ENCODE results near the gene ADAM29. TPM values are rescaled to one million over a fixed set of nuclear protein-coding genes. Genes with fewer than 3 reads are reported as not detected.

The ADAM29 gene
- total and polyA plus RNA-seq, 2 of the 4 experiments (the other 2 are of a cell fraction), result not detected

DNA sequence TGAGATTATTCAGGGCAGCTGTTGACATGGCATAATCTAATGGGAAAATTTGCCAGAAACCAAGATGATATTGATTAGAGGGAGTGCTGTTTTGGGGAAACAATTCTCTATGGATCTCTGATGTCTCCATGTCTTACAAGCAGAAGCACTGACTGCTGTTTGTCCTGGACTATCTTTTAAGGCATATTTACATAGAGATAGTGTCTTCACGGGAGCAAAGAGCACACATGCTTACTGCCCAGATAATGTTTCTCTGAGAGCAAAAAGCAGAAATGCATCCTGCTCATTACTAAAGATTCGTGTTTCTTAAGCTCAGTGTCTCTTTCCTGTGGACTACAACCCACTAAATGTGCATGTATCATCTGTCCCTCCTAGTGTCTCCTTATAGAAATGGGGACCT, 47.8 kb upstream of the ADAM29 start:
- no TSS peak for BruUV-seq (replicated peaks)
- in situ Hi-C loops (cut with MboI; ENCODE audit: low sequenced_read_pairs), result no loop called here

More for the DNA sequence above, 47.8 kb upstream of the ADAM29 start:
- no peak overlapping the region for H3K4me3 ChIP-seq (ENCODE audit: insufficient read depth, low read depth, low read length)
- H4K20me1 ChIP-seq (ENCODE audit: insufficient read depth, low read length), result no peaks in the 10 kb centered on the region
- CTCF ChIA-PET, result no interaction called here
- no peak overlapping the region for H2AFZ ChIP-seq (replicated peaks; ENCODE audit: low read length, poor library complexity)
- H3K27ac ChIP-seq (ENCODE audit: insufficient read depth, low read length), result no peak overlapping the region
- H2BK15ac ChIP-seq (ENCODE audit: low read depth, low read length), result no peak overlapping the region
- H3K4ac ChIP-seq (ENCODE audit: low read depth, low read length), result no peak overlapping the region
- TF ChIP-seq CEBPB (IDR thresholded peaks at IDR 0.05; ENCODE audit: low read depth, low read length) (no peak), SMC3 (IDR thresholded peaks at IDR 0.05; ENCODE audit: low read depth, low read length) (no peak), RFX5 (IDR thresholded peaks at IDR 0.05; ENCODE audit: low read depth, low read length) (no peak), BHLHE40 (IDR thresholded peaks at IDR 0.05; ENCODE audit: low read depth, low read length) (no peak), NFE2L2 (IDR thresholded peaks at IDR 0.05; ENCODE audit: low read depth, low read length) (no peak), RAD21 (IDR thresholded peaks at IDR 0.05; ENCODE audit: low read length) (no peak), MAFK (IDR thresholded peaks at IDR 0.05; ENCODE audit: low read depth, low read length) (no peak), FOS (IDR thresholded peaks at IDR 0.05; ENCODE audit: low read depth, low read length) (no peak), POLR2A (IDR thresholded peaks at IDR 0.05; ENCODE audit: low read depth, low read length) (no peak), RCOR1 (IDR thresholded peaks at IDR 0.05; ENCODE audit: insufficient replicate concordance, low read length) (no peak), MXI1 (IDR thresholded peaks at IDR 0.05; ENCODE audit: borderline replicate concordance, low read depth, low read length) (no peak), CHD1 (IDR thresholded peaks at IDR 0.05; ENCODE audit: low read depth, low read length) (no peak), MAZ (IDR thresholded peaks at IDR 0.05; ENCODE audit: borderline replicate concordance, low read depth, low read length) (no peak)
- TF ChIP-seq, protein P1, sequence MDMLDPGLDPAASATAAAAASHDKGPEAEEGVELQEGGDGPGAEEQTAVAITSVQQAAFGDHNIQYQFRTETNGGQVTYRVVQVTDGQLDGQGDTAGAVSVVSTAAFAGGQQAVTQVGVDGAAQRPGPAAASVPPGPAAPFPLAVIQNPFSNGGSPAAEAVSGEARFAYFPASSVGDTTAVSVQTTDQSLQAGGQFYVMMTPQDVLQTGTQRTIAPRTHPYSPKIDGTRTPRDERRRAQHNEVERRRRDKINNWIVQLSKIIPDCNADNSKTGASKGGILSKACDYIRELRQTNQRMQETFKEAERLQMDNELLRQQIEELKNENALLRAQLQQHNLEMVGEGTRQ (IDR thresholded peaks at IDR 0.05; ENCODE audit: low read depth, low read length), result no peak
- TF ChIP-seq, protein P2, sequence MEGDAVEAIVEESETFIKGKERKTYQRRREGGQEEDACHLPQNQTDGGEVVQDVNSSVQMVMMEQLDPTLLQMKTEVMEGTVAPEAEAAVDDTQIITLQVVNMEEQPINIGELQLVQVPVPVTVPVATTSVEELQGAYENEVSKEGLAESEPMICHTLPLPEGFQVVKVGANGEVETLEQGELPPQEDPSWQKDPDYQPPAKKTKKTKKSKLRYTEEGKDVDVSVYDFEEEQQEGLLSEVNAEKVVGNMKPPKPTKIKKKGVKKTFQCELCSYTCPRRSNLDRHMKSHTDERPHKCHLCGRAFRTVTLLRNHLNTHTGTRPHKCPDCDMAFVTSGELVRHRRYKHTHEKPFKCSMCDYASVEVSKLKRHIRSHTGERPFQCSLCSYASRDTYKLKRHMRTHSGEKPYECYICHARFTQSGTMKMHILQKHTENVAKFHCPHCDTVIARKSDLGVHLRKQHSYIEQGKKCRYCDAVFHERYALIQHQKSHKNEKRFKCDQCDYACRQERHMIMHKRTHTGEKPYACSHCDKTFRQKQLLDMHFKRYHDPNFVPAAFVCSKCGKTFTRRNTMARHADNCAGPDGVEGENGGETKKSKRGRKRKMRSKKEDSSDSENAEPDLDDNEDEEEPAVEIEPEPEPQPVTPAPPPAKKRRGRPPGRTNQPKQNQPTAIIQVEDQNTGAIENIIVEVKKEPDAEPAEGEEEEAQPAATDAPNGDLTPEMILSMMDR (conservative IDR thresholded peaks at IDR 0.05; ENCODE audit: low read depth, low read length), result no peak
- TF ChIP-seq, protein P3, sequence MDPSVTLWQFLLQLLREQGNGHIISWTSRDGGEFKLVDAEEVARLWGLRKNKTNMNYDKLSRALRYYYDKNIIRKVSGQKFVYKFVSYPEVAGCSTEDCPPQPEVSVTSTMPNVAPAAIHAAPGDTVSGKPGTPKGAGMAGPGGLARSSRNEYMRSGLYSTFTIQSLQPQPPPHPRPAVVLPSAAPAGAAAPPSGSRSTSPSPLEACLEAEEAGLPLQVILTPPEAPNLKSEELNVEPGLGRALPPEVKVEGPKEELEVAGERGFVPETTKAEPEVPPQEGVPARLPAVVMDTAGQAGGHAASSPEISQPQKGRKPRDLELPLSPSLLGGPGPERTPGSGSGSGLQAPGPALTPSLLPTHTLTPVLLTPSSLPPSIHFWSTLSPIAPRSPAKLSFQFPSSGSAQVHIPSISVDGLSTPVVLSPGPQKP (IDR thresholded peaks at IDR 0.05; ENCODE audit: borderline replicate concordance, low read depth, low read length), result no peak
- H3K4me2 ChIP-seq (ENCODE audit: low read depth, low read length), result no peak overlapping the region
- H3K56ac ChIP-seq (ENCODE audit: extremely low read depth, insufficient read depth, low read length), result no peak overlapping the region
- H4K5ac ChIP-seq (ENCODE audit: low read depth, low read length), result no peak overlapping the region
- no peak overlapping the region for H4K91ac ChIP-seq (ENCODE audit: insufficient read depth, low read depth, low read length)
- H3K9me1 ChIP-seq (ENCODE audit: insufficient read depth, low read length), result no peaks in the 10 kb centered on the region
- H2BK5ac ChIP-seq (ENCODE audit: low read depth, low read length, poor library complexity, severe bottlenecking), result no peak overlapping the region
- H3K14ac ChIP-seq (replicated peaks; ENCODE audit: low read depth, low read length), result no peak overlapping the region
- H2AK9ac ChIP-seq (replicated peaks; ENCODE audit: low read depth, low read length, poor library complexity), result no peak overlapping the region
- H3K23ac ChIP-seq (ENCODE audit: low read depth, low read length), result no peak overlapping the region
- H3K9me3 ChIP-seq (ENCODE audit: control insufficient read depth, insufficient read depth, low read length), result peaks cover 5% of the 10 kb centered on the region; the same call in 1 of the 2 replicates
- POLR2A ChIA-PET (ENCODE audit: unreplicated experiment), result no interaction called here
- DNase-seq (no peak), ATAC-seq (ENCODE audit: low read depth) (no peak)
- no CpG with 5 or more reads among the region's 2 CpGs for WGBS, 2 experiments (ENCODE audit: extremely low coverage in 2 of 2, insufficient read length in 1 of 2)
- H3K4me1 ChIP-seq (ENCODE audit: control insufficient read depth, insufficient read depth, low read length), result no peaks in the 10 kb centered on the region
- no peak overlapping the region for H3K18ac ChIP-seq (ENCODE audit: low read depth, low read length)
- H3K9ac ChIP-seq (ENCODE audit: low read depth, low read length), result no peak overlapping the region
- no peak overlapping the region for H2BK120ac ChIP-seq (ENCODE audit: low read depth, low read length)
- no peak overlapping the region for H4K8ac ChIP-seq (ENCODE audit: low read depth in 2 of 2, low read length in 2 of 2)
- dilution Hi-C loops (cut with HindIII; ENCODE audit: low sequenced_read_pairs, unreplicated experiment), result no loop called here
- no peak overlapping the region for H2AK5ac ChIP-seq (ENCODE audit: low read depth, low read length)
- no peak overlapping the region for H2BK20ac ChIP-seq (ENCODE audit: low read depth, low read length)
- no peaks in the 10 kb centered on the region for H3K36me3 ChIP-seq (ENCODE audit: control insufficient read depth, insufficient read depth, low read length)
- H3K27me3 ChIP-seq (ENCODE audit: control insufficient read depth, insufficient read depth, low read length), result no peaks in the 10 kb centered on the region
- intact Hi-C loops (cut with micrococcal nuclease), result no loop called here
- H3K79me1 ChIP-seq (ENCODE audit: low read depth in 1 of 2, low read length in 2 of 2), result no peaks in the 10 kb centered on the region
